ENCODE measurements around the gene RNF225.
A peak's percentile ranks its signal among the peaks of the same experiment; 100 is the strongest.
"Not testable (repeated sequence)": the region's sequence is repeated elsewhere in the genome, so short reads cannot be mapped to it uniquely, and the experiment has no call there.

RNF225 gene

GRCh38 chr19:58362272-58362994, 33.0 kb upstream of the RNF225 start, which contains the start of gene ZNF497:
TSS of gene ZNF497 (minus strand) at chr19:58362751. CDS start at chr19:58357635, 5,116 bp downstream.
- DNase-seq (ENCODE audit: low spot score): peak; percentile 98

- DNase-seq (ENCODE audit: low spot score): no peak
Observed at GRCh38 chr19:58364146-58364545, 31.3 kb upstream of the RNF225 start.

- no peak for DNase-seq (ENCODE audit: low spot score)
Observed at GRCh38 chr19:58366585-58367430, 28.6 kb upstream of the RNF225 start.

GRCh38 chr19:58367698-58368454, 27.6 kb upstream of the RNF225 start:
- no peak for DNase-seq (ENCODE audit: low spot score)

- no peak for DNase-seq (ENCODE audit: low spot score)
Observed at GRCh38 chr19:58368561-58369360, 26.7 kb upstream of the RNF225 start.

GRCh38 chr19:58372311-58373133, 22.9 kb upstream of the RNF225 start:
- no peak for DNase-seq (ENCODE audit: low spot score)

GRCh38 chr19:58374200-58374599, 21.3 kb upstream of the RNF225 start:
- DNase-seq (ENCODE audit: low spot score): no peak

GRCh38 chr19:58376724-58377123, 18.7 kb upstream of the RNF225 start:
- not testable (repeated sequence) for DNase-seq (ENCODE audit: low spot score)

GRCh38 chr19:58379246-58379645, 16.2 kb upstream of the RNF225 start:
- no peak for DNase-seq (ENCODE audit: low spot score)

- no peak for DNase-seq (ENCODE audit: low spot score)
Observed at GRCh38 chr19:58380037-58380661, 15.3 kb upstream of the RNF225 start.

- peak; percentile 97 for DNase-seq (ENCODE audit: low spot score)
Observed at GRCh38 chr19:58380662-58381459, 14.6 kb upstream of the RNF225 start, which contains the start of gene ZNF837. TSS of gene ZNF837 (minus strand) at chr19:58381030. CDS start at chr19:58369332, 11,698 bp downstream.

GRCh38 chr19:58381460-58382212, 13.8 kb upstream of the RNF225 start:
- DNase-seq (ENCODE audit: low spot score): no peak

GRCh38 chr19:58382997-58383603, 12.4 kb upstream of the RNF225 start:
- no peak for DNase-seq (ENCODE audit: low spot score)

GRCh38 chr19:58385313-58385890, 10.1 kb upstream of the RNF225 start:
- no peak for DNase-seq (ENCODE audit: low spot score)

- DNase-seq (ENCODE audit: low spot score): no peak
Observed at GRCh38 chr19:58385891-58386575, 9.4 kb upstream of the RNF225 start.

GRCh38 chr19:58386576-58387337, 8.7 kb upstream of the RNF225 start, which contains the start of gene RPS5:
TSS of gene RPS5 (plus strand) at chr19:58387269. CDS start at chr19:58388138, 869 bp downstream.
- DNase-seq (ENCODE audit: low spot score): peak; percentile 99

All from germinal center (tissue), 1 donor.